Upper lobe of left lung (tissue), 6 donors: ENCODE measurements around the gene MAB21L3. TPM values are rescaled to one million over a fixed set of nuclear protein-coding genes. Genes with fewer than 3 reads are reported as not detected.

Experiments
- ATAC-seq, 2 donors: fragments of 200-7000 bp; cut with Tn5 transposase; one replicate each; pipeline ENCODE4 v1.9.1; 2022; ENCODE audit warnings: mild to moderate bottlenecking in 2 of 2, moderate library complexity in 2 of 2; ENCODE audit not compliant: low FRiP score in 2 of 2
- DNase-seq, 2 donors: peaks; one replicate each; pipeline ENCODE4 v3.0.0-alpha.2; 2019 to 2020
- H3K27ac ChIP-seq, 4 donors: fragments of 200-600 bp; sonication (generic); one replicate each; pipeline ENCODE4 v1.5.1; 2016 to 2019
- H3K27me3 ChIP-seq, 4 donors: fragments of 200-600 bp; sonication (generic); one replicate each; pipeline ENCODE4 v1.5.1; 2017 to 2019
- H3K36me3 ChIP-seq, 4 donors: fragments of 200-600 bp; sonication (generic); one replicate each; pipeline ENCODE4 v1.5.1; 2016 to 2019
- H3K4me1 ChIP-seq, 4 donors: fragments of 200-600 bp; sonication (generic); one replicate each; pipeline ENCODE4 v1.5.1; 2018 to 2019
- H3K4me3 ChIP-seq, 4 donors: fragments of 200-600 bp; sonication (generic); one replicate each; pipeline ENCODE4 v1.5.1; 2017 to 2019; ENCODE audit warnings: mild to moderate bottlenecking in 2 of 4, moderate library complexity in 1 of 4
- H3K9me3 ChIP-seq, 4 donors: fragments of 200-600 bp; sonication (generic); one replicate each; pipeline ENCODE4 v1.5.1; 2018 to 2019
- EP300 ChIP-seq, 4 donors: sonication (generic); formaldehyde crosslinking; IDR thresholded peaks; one replicate each; pipeline ENCODE4 v1.5.1; 2017; ENCODE audit warnings: antibody characterized with exemption in 4 of 4, control low read depth in 2 of 4
- POLR2A ChIP-seq, 4 donors: fragments of 450-650 bp; IDR thresholded peaks; one replicate each; pipeline ENCODE4 v1.5.1; 2016 to 2017; ENCODE audit warnings: antibody characterized with exemption in 4 of 4, mild to moderate bottlenecking in 2 of 4
- POLR2AphosphoS5 ChIP-seq, 2 donors: sonication (generic); formaldehyde crosslinking; IDR thresholded peaks; one replicate each; pipeline ENCODE4 v1.5.1; 2017; ENCODE audit warnings: antibody characterized with exemption in 2 of 2
- WGBS, 2 donors: methylation state at CpG; one replicate each; pipeline ENCODE4 v1.1.5; 2017 to 2018; 5-methylcytosine and 5-hydroxymethylcytosine counted together
- total RNA-seq, 6 donors: library from RNA; depleted of rRNA in 4 of 6; stranded (reverse); fragments of >200 nt in 4 of 6; gene quantifications; one replicate each; pipeline versions ENCODE4 v1.1.0 to v1.2.1, GENCODE V29; 2016 to 2021
- TF ChIP-seq, protein P1 (sequence below), 6 experiments: fragments of 450-650 bp in 4 of 6; fragments of 200-600 bp in 2 of 6; sonication (generic) in 2 of 6; IDR thresholded peaks; one replicate each; pipeline ENCODE4 v1.5.1; 2016 to 2019; ENCODE audit warnings: antibody characterized with exemption in 6 of 6
- donor health status: DM: no; HTN: no; CAD: no; lungs with moderate emphysema.
- donor health status: DM: no; HTN: yes; CAD: no; lungs with severe emphysema.

The MAB21L3 gene
- total RNA-seq, 6 donors from 2014 or later, result 0.30 to 4.2 (median 1.2) TPM

DNA sequence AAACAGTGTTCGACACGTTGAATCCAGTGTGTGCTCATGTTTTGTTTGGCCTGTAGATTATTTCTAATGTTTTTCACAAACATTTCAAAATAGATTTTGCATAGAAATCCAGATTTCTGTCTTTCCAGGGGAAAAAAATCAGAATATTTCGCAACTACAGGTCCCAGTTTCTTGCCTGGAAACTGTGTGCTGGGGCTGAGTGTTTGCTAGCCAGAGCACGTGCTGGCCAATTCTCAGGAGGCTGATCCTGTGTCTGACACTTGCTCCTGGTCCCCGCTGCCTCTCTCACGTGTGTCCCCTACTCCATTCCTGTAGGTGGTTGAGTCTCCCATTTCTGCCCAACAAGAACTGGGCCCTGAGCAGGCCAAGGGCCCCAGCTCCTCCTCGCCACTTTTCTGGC lies 2.4 kb downstream of the MAB21L3 start:
- Histone ChIP-seq H3K4me1 (peaks cover 4 to 26% (median 15%) of the 10 kb centered on the region in 4 donors), H3K27me3 (no peaks in the 10 kb centered on the region), H3K4me3 (no peak overlapping the region), H3K9me3 (no peaks in the 10 kb centered on the region), H3K36me3 (no peaks in the 10 kb centered on the region), H3K27ac (no peak overlapping the region)
- no peak for ATAC-seq
- WGBS, 2 donors, result 70 to 80% methylated on average over 7 of the region's 7 CpGs
- peak in 1 of 2 donors; percentile 71 for DNase-seq
- peak in 1 of 2 donors; percentile 40 for TF ChIP-seq POLR2AphosphoS5 (IDR thresholded peaks at IDR 0.05)
- TF ChIP-seq POLR2A (IDR thresholded peaks at IDR 0.05), result no peak
- TF ChIP-seq, protein P1, sequence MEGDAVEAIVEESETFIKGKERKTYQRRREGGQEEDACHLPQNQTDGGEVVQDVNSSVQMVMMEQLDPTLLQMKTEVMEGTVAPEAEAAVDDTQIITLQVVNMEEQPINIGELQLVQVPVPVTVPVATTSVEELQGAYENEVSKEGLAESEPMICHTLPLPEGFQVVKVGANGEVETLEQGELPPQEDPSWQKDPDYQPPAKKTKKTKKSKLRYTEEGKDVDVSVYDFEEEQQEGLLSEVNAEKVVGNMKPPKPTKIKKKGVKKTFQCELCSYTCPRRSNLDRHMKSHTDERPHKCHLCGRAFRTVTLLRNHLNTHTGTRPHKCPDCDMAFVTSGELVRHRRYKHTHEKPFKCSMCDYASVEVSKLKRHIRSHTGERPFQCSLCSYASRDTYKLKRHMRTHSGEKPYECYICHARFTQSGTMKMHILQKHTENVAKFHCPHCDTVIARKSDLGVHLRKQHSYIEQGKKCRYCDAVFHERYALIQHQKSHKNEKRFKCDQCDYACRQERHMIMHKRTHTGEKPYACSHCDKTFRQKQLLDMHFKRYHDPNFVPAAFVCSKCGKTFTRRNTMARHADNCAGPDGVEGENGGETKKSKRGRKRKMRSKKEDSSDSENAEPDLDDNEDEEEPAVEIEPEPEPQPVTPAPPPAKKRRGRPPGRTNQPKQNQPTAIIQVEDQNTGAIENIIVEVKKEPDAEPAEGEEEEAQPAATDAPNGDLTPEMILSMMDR (IDR thresholded peaks at IDR 0.05), result no peak
- no peak for TF ChIP-seq EP300 (IDR thresholded peaks at IDR 0.05)

DNA sequence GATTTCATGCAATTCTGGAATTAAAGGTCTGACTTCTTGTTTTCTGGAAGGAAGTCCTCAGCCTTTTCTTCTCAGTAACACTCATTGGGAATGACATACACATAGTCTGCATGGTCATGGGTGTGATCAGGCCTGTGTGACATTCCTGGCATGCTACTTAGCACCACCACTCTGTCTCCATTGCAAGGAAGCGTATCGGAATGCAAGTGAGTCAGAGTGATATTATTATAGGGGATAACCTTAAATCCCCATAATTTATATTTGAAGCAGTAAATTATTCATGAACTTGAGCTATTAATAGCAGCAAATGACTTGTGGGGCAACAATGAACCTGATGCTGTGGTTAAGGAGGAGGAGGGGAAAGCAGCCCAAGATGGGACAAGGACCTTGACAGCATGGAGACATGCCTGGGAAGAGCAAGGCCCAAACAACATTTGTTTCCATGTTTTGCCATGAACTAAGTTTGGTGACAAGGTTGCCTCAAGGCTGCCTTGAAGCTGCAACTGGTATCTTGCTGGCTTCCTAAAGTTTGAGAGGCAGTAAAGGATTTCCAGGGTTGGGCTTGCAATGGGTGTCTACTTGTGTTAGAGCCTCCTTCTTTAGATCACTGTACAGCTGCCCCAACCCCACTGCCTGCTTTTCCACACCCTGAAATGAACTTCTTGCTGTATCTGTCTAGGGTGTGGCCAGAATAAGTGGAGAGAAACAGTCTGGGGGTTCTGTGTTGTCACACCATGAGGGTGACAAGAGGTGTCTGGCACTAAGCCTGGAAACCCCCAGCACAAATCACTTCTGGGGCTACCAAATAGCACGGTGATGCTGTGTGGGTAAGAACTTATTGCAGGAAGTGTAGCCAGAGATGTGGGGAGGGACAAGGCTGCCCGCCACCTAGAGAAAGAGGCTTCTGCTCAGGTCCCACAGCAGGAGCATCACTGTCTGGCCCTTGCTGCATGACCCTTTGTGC lies 4.6 kb downstream of the MAB21L3 start:
- DNase-seq (no peak), ATAC-seq (peak in 1 of 2 donors; percentile 39)
- TF ChIP-seq POLR2A (IDR thresholded peaks at IDR 0.05) (no peak), POLR2AphosphoS5 (IDR thresholded peaks at IDR 0.05) (peak; percentile 78 to 95), EP300 (IDR thresholded peaks at IDR 0.05) (no peak)
- Histone ChIP-seq H3K27me3 (no peaks in the 10 kb centered on the region), H3K27ac (peak overlapping the region in 1 of 4 donors; percentile 7), H3K4me1 (peaks cover 4 to 33% (median 15%) of the 10 kb centered on the region in 4 donors), H3K36me3 (no peaks in the 10 kb centered on the region), H3K4me3 (no peak overlapping the region), H3K9me3 (no peaks in the 10 kb centered on the region)
- WGBS, 2 donors, result 84 to 89% methylated on average over 3 to 4 of the region's 4 CpGs

DNA sequence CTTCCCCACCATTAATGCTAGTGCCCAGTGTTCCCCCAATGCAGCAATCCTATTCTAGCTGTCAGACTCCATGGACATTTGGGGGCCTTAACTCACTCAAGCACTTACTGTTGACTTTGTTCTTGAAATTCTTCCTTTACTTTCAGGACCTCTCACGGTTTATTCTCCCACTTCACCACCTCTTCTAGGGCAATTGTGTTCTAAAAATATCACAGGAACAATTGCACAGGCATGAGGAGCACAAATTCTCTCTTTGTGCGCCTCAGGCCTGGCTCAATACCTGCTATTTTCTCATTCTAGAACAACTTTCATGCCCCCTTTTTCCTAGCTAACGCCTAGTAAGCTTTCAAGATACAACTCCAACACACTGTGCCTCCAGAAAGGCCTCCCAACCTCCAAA lies 7.3 kb downstream of the MAB21L3 start:
- Histone ChIP-seq H3K36me3 (no peaks in the 10 kb centered on the region), H3K27me3 (no peaks in the 10 kb centered on the region), H3K9me3 (no peaks in the 10 kb centered on the region), H3K27ac (peak overlapping the region in 1 of 4 donors; percentile 32), H3K4me3 (no peak overlapping the region), H3K4me1 (peaks cover 4 to 21% (median 5%) of the 10 kb centered on the region in 4 donors)
- 61 to 69% methylated on average over 3 of the region's 3 CpGs for WGBS, 2 donors
- DNase-seq (no peak), ATAC-seq (no peak)
- TF ChIP-seq EP300 (IDR thresholded peaks at IDR 0.05) (no peak), POLR2A (IDR thresholded peaks at IDR 0.05) (no peak), POLR2AphosphoS5 (IDR thresholded peaks at IDR 0.05) (no peak)
- TF ChIP-seq, protein P1 (IDR thresholded peaks at IDR 0.05), result no peak

DNA sequence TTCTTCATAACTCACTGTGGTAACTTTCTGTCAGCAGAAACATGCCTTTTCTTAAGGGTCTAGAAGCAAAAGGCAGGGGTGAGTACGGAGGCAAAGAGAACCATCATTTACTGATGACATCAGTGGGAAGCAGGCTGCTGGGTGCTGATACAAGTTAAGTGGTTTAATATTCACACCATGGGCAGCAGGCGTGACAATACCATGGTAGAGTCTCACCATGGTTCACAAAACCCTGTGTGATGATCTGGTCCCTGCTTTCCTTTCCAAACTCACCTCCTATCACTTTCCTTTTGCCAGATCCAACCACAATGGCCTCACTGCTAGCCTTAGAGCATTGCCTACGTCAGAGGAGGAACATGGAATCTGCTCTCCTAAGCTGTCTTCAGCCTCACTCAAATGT lies 8.7 kb downstream of the MAB21L3 start:
- Histone ChIP-seq H3K27me3 (no peaks in the 10 kb centered on the region), H3K4me1 (peaks cover 4 to 21% (median 7%) of the 10 kb centered on the region in 4 donors), H3K9me3 (no peaks in the 10 kb centered on the region), H3K4me3 (no peak overlapping the region), H3K27ac (no peak overlapping the region), H3K36me3 (no peaks in the 10 kb centered on the region)
- DNase-seq (no peak), ATAC-seq (no peak)
- no peak for TF ChIP-seq EP300 (IDR thresholded peaks at IDR 0.05)
- no peak for TF ChIP-seq POLR2AphosphoS5 (IDR thresholded peaks at IDR 0.05)
- no peak for TF ChIP-seq POLR2A (IDR thresholded peaks at IDR 0.05)
- TF ChIP-seq, protein P1 (IDR thresholded peaks at IDR 0.05), result no peak
- WGBS, 2 donors, result 87 to 89% methylated on average over 3 of the region's 3 CpGs

DNA sequence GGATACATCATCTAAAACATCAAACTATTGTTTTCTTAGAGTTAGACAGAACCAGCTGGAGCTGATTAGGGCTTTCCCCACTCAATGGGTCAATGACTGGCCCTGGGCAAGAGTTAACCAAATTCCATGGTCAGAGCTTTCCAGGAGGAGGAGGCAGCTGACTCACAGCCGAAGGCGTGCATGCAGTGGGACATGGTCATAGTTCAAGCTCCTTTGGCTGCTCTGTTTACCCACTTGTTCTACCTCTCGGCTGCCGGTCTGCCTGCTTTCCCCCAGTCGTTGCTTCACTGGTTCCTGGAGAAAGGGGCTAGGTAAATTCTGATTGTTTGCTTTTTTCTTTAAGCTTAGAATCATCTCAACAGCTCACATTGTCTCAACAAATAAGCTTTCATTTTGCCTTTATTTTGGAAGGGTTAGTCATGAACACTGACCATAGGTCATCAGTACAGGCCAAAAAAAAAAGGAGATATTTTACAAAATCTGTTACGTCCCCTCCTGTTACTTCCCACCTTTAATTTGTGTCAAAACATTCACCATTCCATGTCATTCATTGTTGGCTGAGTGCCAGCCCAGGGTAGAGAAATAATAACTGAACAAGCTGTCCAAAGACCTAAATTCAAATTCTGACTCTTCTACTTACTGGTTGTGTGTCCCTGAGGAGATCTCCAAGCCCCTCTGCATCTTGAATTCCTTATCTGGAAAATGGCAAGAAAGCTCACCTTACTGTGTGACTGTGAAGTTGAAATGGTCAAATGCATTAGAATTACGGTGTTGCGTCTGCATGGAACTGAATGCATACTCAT lies 12.0 kb downstream of the MAB21L3 start:
- DNase-seq (peak in 1 of 2 donors; percentile 89), ATAC-seq (peak; percentile 77 to 83)
- TF ChIP-seq POLR2AphosphoS5 (IDR thresholded peaks at IDR 0.05) (peak; percentile 13 to 45), POLR2A (IDR thresholded peaks at IDR 0.05) (no peak), EP300 (IDR thresholded peaks at IDR 0.05) (peak in 1 of 4 donors; percentile 33)
- TF ChIP-seq, protein P1 (IDR thresholded peaks at IDR 0.05), result no peak
- H3K4me1 ChIP-seq, result peaks cover 0 to 21% (median 2%) of the 10 kb centered on the region in 4 donors
- H3K4me3 ChIP-seq, result no peak overlapping the region
- no peaks in the 10 kb centered on the region for H3K27me3 ChIP-seq
- H3K36me3 ChIP-seq, result no peaks in the 10 kb centered on the region
- 70 to 71% methylated on average over 8 of the region's 8 CpGs for WGBS, 2 donors
- H3K9me3 ChIP-seq, result no peaks in the 10 kb centered on the region
- H3K27ac ChIP-seq, result peak overlapping the region in 1 of 4 donors; percentile 4
